GM23338 (cell line): ENCODE results near the gene DEK. TPM values are rescaled to one million over a fixed set of nuclear protein-coding genes. Genes with fewer than 3 reads are reported as not detected.

Experiments
- ATAC-seq: fragments of 200-7000 bp; cut with Tn5 transposase; 3 replicates; pipeline ENCODE4 v1.9.1; 2020
- DNase-seq: peaks from one replicate; pipeline ENCODE4 v3.0.0-alpha.2; 2015; ENCODE audit warnings: low spot score
- H2AFZ ChIP-seq: fragments of 200-600 bp; sonication (generic); 2 replicates; pipeline ENCODE4 v1.8.0; 2016; ENCODE audit warnings: antibody characterized with exemption, mild to moderate bottlenecking, moderate library complexity
- H3F3A ChIP-seq: fragments of 200-600 bp; sonication (generic); replicated peaks from 2 replicates; pipeline ENCODE4 v1.8.0; 2017; ENCODE audit warnings: antibody characterized with exemption, mixed run types, low read depth
- H3K27ac ChIP-seq: fragments of 200-600 bp; sonication (generic); 2 replicates; pipeline ENCODE4 v1.6.1; 2016; ENCODE audit warnings: low read depth
- H3K27me3 ChIP-seq: fragments of 200-600 bp; sonication (generic); 2 replicates; pipeline ENCODE4 v1.8.0; 2016; ENCODE audit warnings: mild to moderate bottlenecking, mixed run types, moderate library complexity; ENCODE audit not compliant: insufficient read depth
- H3K36me3 ChIP-seq: fragments of 200-600 bp; sonication (generic); 2 replicates; pipeline ENCODE4 v1.8.0; 2016; ENCODE audit warnings: mild to moderate bottlenecking; ENCODE audit not compliant: insufficient read depth
- H3K4me1 ChIP-seq: fragments of 200-600 bp; sonication (generic); 2 replicates; pipeline ENCODE4 v1.8.0; 2016; ENCODE audit warnings: mild to moderate bottlenecking, moderate library complexity; ENCODE audit not compliant: insufficient read depth
- H3K4me2 ChIP-seq: fragments of 200-600 bp; sonication (generic); 2 replicates; pipeline ENCODE4 v1.7.1; 2017; ENCODE audit warnings: mixed run types
- H3K4me3 ChIP-seq: fragments of 200-600 bp; sonication (generic); 2 replicates; pipeline ENCODE4 v1.6.1; 2016; ENCODE audit warnings: mixed run types
- H3K79me2 ChIP-seq: fragments of 200-600 bp; sonication (generic); replicated peaks from 2 replicates; pipeline ENCODE4 v1.8.0; 2017; ENCODE audit warnings: mild to moderate bottlenecking; ENCODE audit not compliant: insufficient read depth
- H3K9me2 ChIP-seq: fragments of 200-600 bp; sonication (generic); 2 replicates; pipeline ENCODE4 v1.8.0; 2017; ENCODE audit not compliant: insufficient read depth
- H4K20me1 ChIP-seq: fragments of 200-600 bp; sonication (generic); replicated peaks from 2 replicates; pipeline ENCODE4 v1.8.0; 2017; ENCODE audit warnings: mild to moderate bottlenecking; ENCODE audit not compliant: insufficient read depth
- H3K27ac Mint-ChIP-seq: 2 replicates; pipeline ENCODE4 v1.8.0; 2020; ENCODE audit warnings: inconsistent platforms, mild to moderate bottlenecking, moderate library complexity, mixed read lengths
- H3K27me3 Mint-ChIP-seq: 3 replicates; pipeline ENCODE4 v1.8.0; 2022; ENCODE audit warnings: low read depth, mild to moderate bottlenecking, moderate library complexity, mixed read lengths, inconsistent platforms; ENCODE audit not compliant: insufficient read depth, poor library complexity
- H3K36me3 Mint-ChIP-seq: 3 replicates; pipeline ENCODE4 v1.8.0; 2021; ENCODE audit warnings: low read depth, mild to moderate bottlenecking, inconsistent platforms, moderate library complexity, mixed read lengths
- H3K4me1 Mint-ChIP-seq: 3 replicates; pipeline ENCODE4 v1.8.0; 2020; ENCODE audit warnings: mild to moderate bottlenecking, inconsistent platforms, mixed read lengths
- H3K4me3 Mint-ChIP-seq: 3 replicates; pipeline ENCODE4 v1.8.0; 2021; ENCODE audit warnings: moderate library complexity, mild to moderate bottlenecking, inconsistent platforms, mixed read lengths
- H3K9me3 Mint-ChIP-seq: 3 replicates; pipeline ENCODE4 v1.8.0; 2020; ENCODE audit warnings: moderate library complexity, mild to moderate bottlenecking, inconsistent platforms, mixed read lengths
- CREB1 ChIP-seq: fragments of 250-450 bp; sonication (Bioruptor Pico); IDR thresholded peaks from 2 replicates; pipeline ENCODE4 v1.5.0; 2020; ENCODE audit warnings: low read depth, mild to moderate bottlenecking, moderate library complexity
- CTCF ChIP-seq, 2 experiments: fragments of 200-600 bp in 1 of 2; sonication (generic) in 1 of 2; conservative IDR thresholded peaks; 2 replicates each; pipeline versions ENCODE4 v1.5.1 to v1.6.1; 2016 to 2017; ENCODE audit warnings: antibody characterized with exemption in 2 of 2, low read depth in 2 of 2, mild to moderate bottlenecking in 2 of 2, moderate library complexity in 1 of 2
- ETS1 ChIP-seq: IDR thresholded peaks from 2 replicates; pipeline ENCODE4 v1.6.1; 2016; ENCODE audit warnings: antibody characterized with exemption
- EZH2 ChIP-seq: fragments of 200-600 bp; sonication (generic); IDR thresholded peaks from one replicate; pipeline ENCODE4 v1.8.0; 2017; ENCODE audit warnings: antibody characterized with exemption, mild to moderate bottlenecking, low read depth; ENCODE audit not compliant: unreplicated experiment
- EZH2phosphoT487 ChIP-seq: fragments of 200-600 bp; sonication (generic); IDR thresholded peaks from one replicate; pipeline ENCODE4 v1.8.1; 2018; ENCODE audit warnings: antibody characterized with exemption; ENCODE audit not compliant: unreplicated experiment
- JUNB ChIP-seq: IDR thresholded peaks from one replicate; pipeline ENCODE4 v1.6.1; 2016; ENCODE audit warnings: antibody characterized with exemption; ENCODE audit not compliant: unreplicated experiment
- NANOG ChIP-seq: IDR thresholded peaks from 2 replicates; pipeline ENCODE4 v1.6.1; 2016; ENCODE audit warnings: antibody characterized with exemption, borderline replicate concordance
- POLR2AphosphoS5 ChIP-seq: IDR thresholded peaks from 2 replicates; pipeline ENCODE4 v1.6.1; 2016; ENCODE audit warnings: antibody characterized with exemption, low read depth
- REST ChIP-seq: IDR thresholded peaks from one replicate; pipeline ENCODE4 v1.6.1; 2018; ENCODE audit warnings: antibody characterized with exemption; ENCODE audit not compliant: unreplicated experiment
- STAT1 ChIP-seq: IDR thresholded peaks from one replicate; pipeline ENCODE4 v1.6.1; 2016; ENCODE audit warnings: antibody characterized with exemption; ENCODE audit not compliant: unreplicated experiment
- ZNF114 ChIP-seq: fragments of 250-450 bp; sonication (Bioruptor Pico); IDR thresholded peaks from 2 replicates; pipeline ENCODE4 v1.5.0; 2020; ENCODE audit warnings: mild to moderate bottlenecking, moderate library complexity
- ZNF331 ChIP-seq: fragments of 250-450 bp; sonication (Bioruptor Pico); IDR thresholded peaks from 2 replicates; pipeline ENCODE4 v1.5.0; 2020; ENCODE audit warnings: low read depth, mild to moderate bottlenecking, moderate library complexity
- polyA plus RNA-seq: library from polyadenylated mRNA; unstranded; fragments of >200 nt; fragmentation: Nextera tagmentation; extraction: Ambion mirVana; gene quantifications from 2 replicates; pipeline ENCODE4 v1.2.1, GENCODE V29; 2016
- total RNA-seq: library from RNA; depleted of rRNA; stranded (reverse); fragments of >200 nt; shearing (Covaris generic); gene quantifications from 2 replicates; pipeline ENCODE4 v1.2.3, GENCODE V29; 2014

DEK gene
- total and polyA plus RNA-seq, 2 experiments from 2014 or later = 218 to 582 TPM

- no peak for TF ChIP-seq EZH2
- TF ChIP-seq ZNF331 = no peak
- no peak for TF ChIP-seq ETS1
- TF ChIP-seq JUNB = no peak
- no peak for TF ChIP-seq POLR2AphosphoS5
- TF ChIP-seq EZH2phosphoT487 = no peak
- TF ChIP-seq NANOG = no peak
These were observed 15.8 kb upstream of the DEK start (continued) for GRCh38 chr6:18280084-18280483.

- Histone ChIP-seq H4K20me1 (0 out of 2 replicates have a peak, but pooled peaks cover 2% of the 10 kb centered on the region), H3F3A (no peaks in the 10 kb centered on the region), H3K79me2 (no peaks in the 10 kb centered on the region), H3K4me2 (no peak overlapping the region), H3K4me3 (no peak overlapping the region), H3K9me2 (no peaks in the 10 kb centered on the region), H3K27me3 (peaks cover 60% of the 10 kb centered on the region), H3K36me3 (no peaks in the 10 kb centered on the region), H3K4me1 (peaks cover 17% of the 10 kb centered on the region), H2AFZ (no peak overlapping the region), H3K27ac (no peak overlapping the region)
- Mint-ChIP-seq H3K4me1 (peaks cover 13% of the 10 kb centered on the region), H3K36me3 (no peaks in the 10 kb centered on the region; the same call in 2 of the 3 replicates), H3K27me3 (peaks cover 23% of the 10 kb centered on the region), H3K27ac (no peak overlapping the region), H3K9me3 (no peaks in the 10 kb centered on the region), H3K4me3 (no peak overlapping the region)
- ATAC-seq (no peak), DNase-seq (no peak)
- TF ChIP-seq POLR2AphosphoS5 (no peak), ETS1 (no peak), REST (no peak), CTCF (conservative IDR thresholded peaks at IDR 0.05; ENCODE audit: low read depth in 2 of 2) (no peak), CREB1 (CRISPR knock-in tag) (no peak), ZNF114 (CRISPR knock-in tag) (no peak), ZNF331 (no peak), EZH2 (no peak), NANOG (no peak), STAT1 (no peak), JUNB (no peak)
These were observed 15.1 kb upstream of the DEK start for GRCh38 chr6:18279422-18279821.
